PFSK-1 (cell line): Measurements from ENCODE around the gene OR2T34.

Experiments used
- POLR2AphosphoS5 ChIP-seq: IDR thresholded peaks from 2 replicates; pipeline ENCODE4 v1.6.1; 2012; ENCODE audit warnings: low read depth, mild to moderate bottlenecking, control low read depth, low read length, moderate library complexity
- REST ChIP-seq, 2 experiments: IDR thresholded peaks; 2 replicates each; pipeline versions ENCODE4 v1.6.1 to v1.8.0; 2011 to 2012; ENCODE audit warnings: low read depth in 2 of 2, low read length in 2 of 2, control low read depth in 1 of 2, inconsistent platforms in 1 of 2, mild to moderate bottlenecking in 1 of 2, moderate library complexity in 1 of 2; ENCODE audit not compliant: insufficient read depth in 1 of 2
- SIN3A ChIP-seq: IDR thresholded peaks from 2 replicates; pipeline ENCODE4 v1.6.1; 2012; ENCODE audit warnings: mild to moderate bottlenecking, low read length, moderate library complexity, borderline replicate concordance; ENCODE audit not compliant: insufficient read depth

GRCh38 chr1:248621770-248622169 is 47.2 kb upstream of the OR2T34 start:
- TF ChIP-seq SIN3A (no peak), POLR2AphosphoS5 (no peak), REST (IDR thresholded peaks at IDR 0.05; ENCODE audit: insufficient read depth in 1 of 2, low read depth in 2 of 2, low read length in 2 of 2) (no peak)
